GM23338 (cell line): ENCODE data around the gene ERC2. TPM values are rescaled to one million over a fixed set of nuclear protein-coding genes. Genes with fewer than 3 reads are reported as not detected.

Source experiments
- ATAC-seq: fragments of 200-7000 bp; cut with Tn5 transposase; 3 replicates; pipeline ENCODE4 v1.9.1; 2020
- DNase-seq: peaks from one replicate; pipeline ENCODE4 v3.0.0-alpha.2; 2015; ENCODE audit warnings: low spot score
- H2AFZ ChIP-seq: fragments of 200-600 bp; sonication (generic); 2 replicates; pipeline ENCODE4 v1.8.0; 2016; ENCODE audit warnings: antibody characterized with exemption, mild to moderate bottlenecking, moderate library complexity
- H3F3A ChIP-seq: fragments of 200-600 bp; sonication (generic); replicated peaks from 2 replicates; pipeline ENCODE4 v1.8.0; 2017; ENCODE audit warnings: antibody characterized with exemption, mixed run types, low read depth
- H3K27ac ChIP-seq: fragments of 200-600 bp; sonication (generic); 2 replicates; pipeline ENCODE4 v1.6.1; 2016; ENCODE audit warnings: low read depth
- H3K27me3 ChIP-seq: fragments of 200-600 bp; sonication (generic); 2 replicates; pipeline ENCODE4 v1.8.0; 2016; ENCODE audit warnings: mild to moderate bottlenecking, mixed run types, moderate library complexity; ENCODE audit not compliant: insufficient read depth
- H3K36me3 ChIP-seq: fragments of 200-600 bp; sonication (generic); 2 replicates; pipeline ENCODE4 v1.8.0; 2016; ENCODE audit warnings: mild to moderate bottlenecking; ENCODE audit not compliant: insufficient read depth
- H3K4me1 ChIP-seq: fragments of 200-600 bp; sonication (generic); 2 replicates; pipeline ENCODE4 v1.8.0; 2016; ENCODE audit warnings: mild to moderate bottlenecking, moderate library complexity; ENCODE audit not compliant: insufficient read depth
- H3K4me2 ChIP-seq: fragments of 200-600 bp; sonication (generic); 2 replicates; pipeline ENCODE4 v1.7.1; 2017; ENCODE audit warnings: mixed run types
- H3K4me3 ChIP-seq: fragments of 200-600 bp; sonication (generic); 2 replicates; pipeline ENCODE4 v1.6.1; 2016; ENCODE audit warnings: mixed run types
- H3K79me2 ChIP-seq: fragments of 200-600 bp; sonication (generic); replicated peaks from 2 replicates; pipeline ENCODE4 v1.8.0; 2017; ENCODE audit warnings: mild to moderate bottlenecking; ENCODE audit not compliant: insufficient read depth
- H3K9me2 ChIP-seq: fragments of 200-600 bp; sonication (generic); 2 replicates; pipeline ENCODE4 v1.8.0; 2017; ENCODE audit not compliant: insufficient read depth
- H4K20me1 ChIP-seq: fragments of 200-600 bp; sonication (generic); replicated peaks from 2 replicates; pipeline ENCODE4 v1.8.0; 2017; ENCODE audit warnings: mild to moderate bottlenecking; ENCODE audit not compliant: insufficient read depth
- H3K27ac Mint-ChIP-seq: 2 replicates; pipeline ENCODE4 v1.8.0; 2020; ENCODE audit warnings: inconsistent platforms, mild to moderate bottlenecking, moderate library complexity, mixed read lengths
- H3K27me3 Mint-ChIP-seq: 3 replicates; pipeline ENCODE4 v1.8.0; 2022; ENCODE audit warnings: low read depth, mild to moderate bottlenecking, moderate library complexity, mixed read lengths, inconsistent platforms; ENCODE audit not compliant: insufficient read depth, poor library complexity
- H3K36me3 Mint-ChIP-seq: 3 replicates; pipeline ENCODE4 v1.8.0; 2021; ENCODE audit warnings: low read depth, mild to moderate bottlenecking, inconsistent platforms, moderate library complexity, mixed read lengths
- H3K4me1 Mint-ChIP-seq: 3 replicates; pipeline ENCODE4 v1.8.0; 2020; ENCODE audit warnings: mild to moderate bottlenecking, inconsistent platforms, mixed read lengths
- H3K4me3 Mint-ChIP-seq: 3 replicates; pipeline ENCODE4 v1.8.0; 2021; ENCODE audit warnings: moderate library complexity, mild to moderate bottlenecking, inconsistent platforms, mixed read lengths
- H3K9me3 Mint-ChIP-seq: 3 replicates; pipeline ENCODE4 v1.8.0; 2020; ENCODE audit warnings: moderate library complexity, mild to moderate bottlenecking, inconsistent platforms, mixed read lengths
- CREB1 ChIP-seq: fragments of 250-450 bp; sonication (Bioruptor Pico); IDR thresholded peaks from 2 replicates; pipeline ENCODE4 v1.5.0; 2020; ENCODE audit warnings: low read depth, mild to moderate bottlenecking, moderate library complexity
- EZH2 ChIP-seq: fragments of 200-600 bp; sonication (generic); IDR thresholded peaks from one replicate; pipeline ENCODE4 v1.8.0; 2017; ENCODE audit warnings: antibody characterized with exemption, mild to moderate bottlenecking, low read depth; ENCODE audit not compliant: unreplicated experiment
- EZH2phosphoT487 ChIP-seq: fragments of 200-600 bp; sonication (generic); IDR thresholded peaks from one replicate; pipeline ENCODE4 v1.8.1; 2018; ENCODE audit warnings: antibody characterized with exemption; ENCODE audit not compliant: unreplicated experiment
- JUNB ChIP-seq: IDR thresholded peaks from one replicate; pipeline ENCODE4 v1.6.1; 2016; ENCODE audit warnings: antibody characterized with exemption; ENCODE audit not compliant: unreplicated experiment
- NANOG ChIP-seq: IDR thresholded peaks from 2 replicates; pipeline ENCODE4 v1.6.1; 2016; ENCODE audit warnings: antibody characterized with exemption, borderline replicate concordance
- POLR2AphosphoS5 ChIP-seq: IDR thresholded peaks from 2 replicates; pipeline ENCODE4 v1.6.1; 2016; ENCODE audit warnings: antibody characterized with exemption, low read depth
- STAT1 ChIP-seq: IDR thresholded peaks from one replicate; pipeline ENCODE4 v1.6.1; 2016; ENCODE audit warnings: antibody characterized with exemption; ENCODE audit not compliant: unreplicated experiment
- ZNF114 ChIP-seq: fragments of 250-450 bp; sonication (Bioruptor Pico); IDR thresholded peaks from 2 replicates; pipeline ENCODE4 v1.5.0; 2020; ENCODE audit warnings: mild to moderate bottlenecking, moderate library complexity
- ZNF331 ChIP-seq: fragments of 250-450 bp; sonication (Bioruptor Pico); IDR thresholded peaks from 2 replicates; pipeline ENCODE4 v1.5.0; 2020; ENCODE audit warnings: low read depth, mild to moderate bottlenecking, moderate library complexity
- polyA plus RNA-seq: library from polyadenylated mRNA; unstranded; fragments of >200 nt; fragmentation: Nextera tagmentation; extraction: Ambion mirVana; gene quantifications from 2 replicates; pipeline ENCODE4 v1.2.1, GENCODE V29; 2016
- total RNA-seq: library from RNA; depleted of rRNA; stranded (reverse); fragments of >200 nt; shearing (Covaris generic); gene quantifications from 2 replicates; pipeline ENCODE4 v1.2.3, GENCODE V29; 2014
- TF ChIP-seq, protein P1 (sequence below): fragments of 250-450 bp; sonication (Bioruptor Pico); IDR thresholded peaks from 2 replicates; pipeline ENCODE4 v1.5.0; 2020; ENCODE audit warnings: mild to moderate bottlenecking, moderate library complexity
- TF ChIP-seq, protein P2 (sequence below), 2 experiments: fragments of 200-600 bp in 1 of 2; sonication (generic) in 1 of 2; conservative IDR thresholded peaks; 2 replicates each; pipeline versions ENCODE4 v1.5.1 to v1.6.1; 2016 to 2017; ENCODE audit warnings: antibody characterized with exemption in 2 of 2, low read depth in 2 of 2, mild to moderate bottlenecking in 2 of 2, moderate library complexity in 1 of 2
- TF ChIP-seq, protein P3 (sequence below): IDR thresholded peaks from one replicate; pipeline ENCODE4 v1.6.1; 2018; ENCODE audit warnings: antibody characterized with exemption; ENCODE audit not compliant: unreplicated experiment
- TF ChIP-seq, protein P4 (sequence below): IDR thresholded peaks from 2 replicates; pipeline ENCODE4 v1.6.1; 2016; ENCODE audit warnings: antibody characterized with exemption

ERC2 gene
- total and polyA plus RNA-seq, 2 experiments from 2014 or later = 11.8 to 13.7 TPM

DNA sequence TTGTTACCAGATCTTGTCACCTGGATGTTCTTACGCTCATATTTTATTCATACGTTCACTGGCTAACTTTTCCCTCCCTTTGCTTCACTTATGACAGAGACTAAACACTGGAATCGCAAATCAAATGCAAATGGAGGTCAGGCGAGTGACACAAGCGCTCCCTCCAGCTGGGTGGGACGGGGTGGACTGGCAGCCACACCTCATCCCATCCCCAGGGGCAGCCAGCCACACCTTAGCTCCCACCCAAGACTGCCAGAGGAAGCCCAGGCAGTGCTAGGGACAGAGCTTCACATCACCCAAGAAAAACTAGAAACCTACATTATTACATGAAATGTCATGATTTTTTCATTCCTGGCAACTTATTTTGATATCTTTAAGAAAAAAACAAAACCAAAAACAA lies 366.2 kb downstream of the ERC2 start:
- H3K79me2 ChIP-seq = no peaks in the 10 kb centered on the region
- no peak overlapping the region for H3K27ac ChIP-seq
- DNase-seq (no peak), ATAC-seq (peak; percentile 38; the same call in 1 of the 3 replicates)
- H3K4me3 Mint-ChIP-seq = no peak overlapping the region
- 0 out of 3 replicates have a peak, but pooled peaks cover 3% of the 10 kb centered on the region for H3K36me3 Mint-ChIP-seq
- no peaks in the 10 kb centered on the region for H3K27me3 ChIP-seq
- H3K4me3 ChIP-seq = no peak overlapping the region
- peaks cover 4% of the 10 kb centered on the region; the same call in 1 of the 2 replicates for H3K9me2 ChIP-seq
- no peaks in the 10 kb centered on the region for H3K36me3 ChIP-seq
- H3K9me3 Mint-ChIP-seq = no peaks in the 10 kb centered on the region
- peaks cover 7% of the 10 kb centered on the region; the same call in 1 of the 2 replicates for H3K4me1 ChIP-seq
- no peak overlapping the region for H3K4me2 ChIP-seq
- no peak overlapping the region for H2AFZ ChIP-seq
- no peaks in the 10 kb centered on the region for H3F3A ChIP-seq
- no peaks in the 10 kb centered on the region for H4K20me1 ChIP-seq
- peaks cover 3% of the 10 kb centered on the region for H3K27me3 Mint-ChIP-seq
- TF ChIP-seq EZH2phosphoT487 = no peak
- TF ChIP-seq, protein P1, sequence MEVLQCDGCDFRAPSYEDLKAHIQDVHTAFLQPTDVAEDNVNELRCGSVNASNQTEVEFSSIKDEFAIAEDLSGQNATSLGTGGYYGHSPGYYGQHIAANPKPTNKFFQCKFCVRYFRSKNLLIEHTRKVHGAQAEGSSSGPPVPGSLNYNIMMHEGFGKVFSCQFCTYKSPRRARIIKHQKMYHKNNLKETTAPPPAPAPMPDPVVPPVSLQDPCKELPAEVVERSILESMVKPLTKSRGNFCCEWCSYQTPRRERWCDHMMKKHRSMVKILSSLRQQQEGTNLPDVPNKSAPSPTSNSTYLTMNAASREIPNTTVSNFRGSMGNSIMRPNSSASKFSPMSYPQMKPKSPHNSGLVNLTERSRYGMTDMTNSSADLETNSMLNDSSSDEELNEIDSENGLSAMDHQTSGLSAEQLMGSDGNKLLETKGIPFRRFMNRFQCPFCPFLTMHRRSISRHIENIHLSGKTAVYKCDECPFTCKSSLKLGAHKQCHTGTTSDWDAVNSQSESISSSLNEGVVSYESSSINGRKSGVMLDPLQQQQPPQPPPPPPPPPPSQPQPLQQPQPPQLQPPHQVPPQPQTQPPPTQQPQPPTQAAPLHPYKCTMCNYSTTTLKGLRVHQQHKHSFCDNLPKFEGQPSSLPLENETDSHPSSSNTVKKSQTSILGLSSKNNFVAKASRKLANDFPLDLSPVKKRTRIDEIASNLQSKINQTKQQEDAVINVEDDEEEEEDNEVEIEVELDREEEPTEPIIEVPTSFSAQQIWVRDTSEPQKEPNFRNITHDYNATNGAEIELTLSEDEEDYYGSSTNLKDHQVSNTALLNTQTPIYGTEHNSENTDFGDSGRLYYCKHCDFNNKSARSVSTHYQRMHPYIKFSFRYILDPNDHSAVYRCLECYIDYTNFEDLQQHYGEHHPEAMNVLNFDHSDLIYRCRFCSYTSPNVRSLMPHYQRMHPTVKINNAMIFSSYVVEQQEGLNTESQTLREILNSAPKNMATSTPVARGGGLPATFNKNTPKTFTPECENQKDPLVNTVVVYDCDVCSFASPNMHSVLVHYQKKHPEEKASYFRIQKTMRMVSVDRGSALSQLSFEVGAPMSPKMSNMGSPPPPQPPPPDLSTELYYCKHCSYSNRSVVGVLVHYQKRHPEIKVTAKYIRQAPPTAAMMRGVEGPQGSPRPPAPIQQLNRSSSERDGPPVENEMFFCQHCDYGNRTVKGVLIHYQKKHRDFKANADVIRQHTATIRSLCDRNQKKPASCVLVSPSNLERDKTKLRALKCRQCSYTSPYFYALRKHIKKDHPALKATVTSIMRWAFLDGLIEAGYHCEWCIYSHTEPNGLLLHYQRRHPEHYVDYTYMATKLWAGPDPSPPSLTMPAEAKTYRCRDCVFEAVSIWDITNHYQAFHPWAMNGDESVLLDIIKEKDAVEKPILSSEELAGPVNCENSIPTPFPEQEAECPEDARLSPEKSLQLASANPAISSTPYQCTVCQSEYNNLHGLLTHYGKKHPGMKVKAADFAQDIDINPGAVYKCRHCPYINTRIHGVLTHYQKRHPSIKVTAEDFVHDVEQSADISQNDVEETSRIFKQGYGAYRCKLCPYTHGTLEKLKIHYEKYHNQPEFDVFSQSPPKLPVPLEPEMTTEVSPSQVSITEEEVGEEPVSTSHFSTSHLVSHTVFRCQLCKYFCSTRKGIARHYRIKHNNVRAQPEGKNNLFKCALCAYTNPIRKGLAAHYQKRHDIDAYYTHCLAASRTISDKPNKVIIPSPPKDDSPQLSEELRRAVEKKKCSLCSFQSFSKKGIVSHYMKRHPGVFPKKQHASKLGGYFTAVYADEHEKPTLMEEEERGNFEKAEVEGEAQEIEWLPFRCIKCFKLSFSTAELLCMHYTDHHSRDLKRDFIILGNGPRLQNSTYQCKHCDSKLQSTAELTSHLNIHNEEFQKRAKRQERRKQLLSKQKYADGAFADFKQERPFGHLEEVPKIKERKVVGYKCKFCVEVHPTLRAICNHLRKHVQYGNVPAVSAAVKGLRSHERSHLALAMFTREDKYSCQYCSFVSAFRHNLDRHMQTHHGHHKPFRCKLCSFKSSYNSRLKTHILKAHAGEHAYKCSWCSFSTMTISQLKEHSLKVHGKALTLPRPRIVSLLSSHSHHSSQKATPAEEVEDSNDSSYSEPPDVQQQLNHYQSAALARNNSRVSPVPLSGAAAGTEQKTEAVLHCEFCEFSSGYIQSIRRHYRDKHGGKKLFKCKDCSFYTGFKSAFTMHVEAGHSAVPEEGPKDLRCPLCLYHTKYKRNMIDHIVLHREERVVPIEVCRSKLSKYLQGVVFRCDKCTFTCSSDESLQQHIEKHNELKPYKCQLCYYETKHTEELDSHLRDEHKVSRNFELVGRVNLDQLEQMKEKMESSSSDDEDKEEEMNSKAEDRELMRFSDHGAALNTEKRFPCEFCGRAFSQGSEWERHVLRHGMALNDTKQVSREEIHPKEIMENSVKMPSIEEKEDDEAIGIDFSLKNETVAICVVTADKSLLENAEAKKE = no peak
- TF ChIP-seq NANOG = no peak
- no peak for TF ChIP-seq ZNF331
- TF ChIP-seq CREB1 (CRISPR knock-in tag) = no peak
- TF ChIP-seq POLR2AphosphoS5 = no peak
- TF ChIP-seq, protein P2, sequence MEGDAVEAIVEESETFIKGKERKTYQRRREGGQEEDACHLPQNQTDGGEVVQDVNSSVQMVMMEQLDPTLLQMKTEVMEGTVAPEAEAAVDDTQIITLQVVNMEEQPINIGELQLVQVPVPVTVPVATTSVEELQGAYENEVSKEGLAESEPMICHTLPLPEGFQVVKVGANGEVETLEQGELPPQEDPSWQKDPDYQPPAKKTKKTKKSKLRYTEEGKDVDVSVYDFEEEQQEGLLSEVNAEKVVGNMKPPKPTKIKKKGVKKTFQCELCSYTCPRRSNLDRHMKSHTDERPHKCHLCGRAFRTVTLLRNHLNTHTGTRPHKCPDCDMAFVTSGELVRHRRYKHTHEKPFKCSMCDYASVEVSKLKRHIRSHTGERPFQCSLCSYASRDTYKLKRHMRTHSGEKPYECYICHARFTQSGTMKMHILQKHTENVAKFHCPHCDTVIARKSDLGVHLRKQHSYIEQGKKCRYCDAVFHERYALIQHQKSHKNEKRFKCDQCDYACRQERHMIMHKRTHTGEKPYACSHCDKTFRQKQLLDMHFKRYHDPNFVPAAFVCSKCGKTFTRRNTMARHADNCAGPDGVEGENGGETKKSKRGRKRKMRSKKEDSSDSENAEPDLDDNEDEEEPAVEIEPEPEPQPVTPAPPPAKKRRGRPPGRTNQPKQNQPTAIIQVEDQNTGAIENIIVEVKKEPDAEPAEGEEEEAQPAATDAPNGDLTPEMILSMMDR (conservative IDR thresholded peaks at IDR 0.05; ENCODE audit: low read depth in 2 of 2) = no peak
- no peak for TF ChIP-seq ZNF114 (CRISPR knock-in tag)
- TF ChIP-seq, protein P3, sequence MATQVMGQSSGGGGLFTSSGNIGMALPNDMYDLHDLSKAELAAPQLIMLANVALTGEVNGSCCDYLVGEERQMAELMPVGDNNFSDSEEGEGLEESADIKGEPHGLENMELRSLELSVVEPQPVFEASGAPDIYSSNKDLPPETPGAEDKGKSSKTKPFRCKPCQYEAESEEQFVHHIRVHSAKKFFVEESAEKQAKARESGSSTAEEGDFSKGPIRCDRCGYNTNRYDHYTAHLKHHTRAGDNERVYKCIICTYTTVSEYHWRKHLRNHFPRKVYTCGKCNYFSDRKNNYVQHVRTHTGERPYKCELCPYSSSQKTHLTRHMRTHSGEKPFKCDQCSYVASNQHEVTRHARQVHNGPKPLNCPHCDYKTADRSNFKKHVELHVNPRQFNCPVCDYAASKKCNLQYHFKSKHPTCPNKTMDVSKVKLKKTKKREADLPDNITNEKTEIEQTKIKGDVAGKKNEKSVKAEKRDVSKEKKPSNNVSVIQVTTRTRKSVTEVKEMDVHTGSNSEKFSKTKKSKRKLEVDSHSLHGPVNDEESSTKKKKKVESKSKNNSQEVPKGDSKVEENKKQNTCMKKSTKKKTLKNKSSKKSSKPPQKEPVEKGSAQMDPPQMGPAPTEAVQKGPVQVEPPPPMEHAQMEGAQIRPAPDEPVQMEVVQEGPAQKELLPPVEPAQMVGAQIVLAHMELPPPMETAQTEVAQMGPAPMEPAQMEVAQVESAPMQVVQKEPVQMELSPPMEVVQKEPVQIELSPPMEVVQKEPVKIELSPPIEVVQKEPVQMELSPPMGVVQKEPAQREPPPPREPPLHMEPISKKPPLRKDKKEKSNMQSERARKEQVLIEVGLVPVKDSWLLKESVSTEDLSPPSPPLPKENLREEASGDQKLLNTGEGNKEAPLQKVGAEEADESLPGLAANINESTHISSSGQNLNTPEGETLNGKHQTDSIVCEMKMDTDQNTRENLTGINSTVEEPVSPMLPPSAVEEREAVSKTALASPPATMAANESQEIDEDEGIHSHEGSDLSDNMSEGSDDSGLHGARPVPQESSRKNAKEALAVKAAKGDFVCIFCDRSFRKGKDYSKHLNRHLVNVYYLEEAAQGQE = no peak
- no peak for TF ChIP-seq EZH2
- TF ChIP-seq, protein P4, sequence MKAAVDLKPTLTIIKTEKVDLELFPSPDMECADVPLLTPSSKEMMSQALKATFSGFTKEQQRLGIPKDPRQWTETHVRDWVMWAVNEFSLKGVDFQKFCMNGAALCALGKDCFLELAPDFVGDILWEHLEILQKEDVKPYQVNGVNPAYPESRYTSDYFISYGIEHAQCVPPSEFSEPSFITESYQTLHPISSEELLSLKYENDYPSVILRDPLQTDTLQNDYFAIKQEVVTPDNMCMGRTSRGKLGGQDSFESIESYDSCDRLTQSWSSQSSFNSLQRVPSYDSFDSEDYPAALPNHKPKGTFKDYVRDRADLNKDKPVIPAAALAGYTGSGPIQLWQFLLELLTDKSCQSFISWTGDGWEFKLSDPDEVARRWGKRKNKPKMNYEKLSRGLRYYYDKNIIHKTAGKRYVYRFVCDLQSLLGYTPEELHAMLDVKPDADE = no peak
- TF ChIP-seq STAT1 = no peak
- no peak for TF ChIP-seq JUNB
- peaks cover 20% of the 10 kb centered on the region for H3K4me1 Mint-ChIP-seq
- no peak overlapping the region for H3K27ac Mint-ChIP-seq
